Measurements from ENCODE around the gene COQ10A. TPM values are rescaled to one million over a fixed set of nuclear protein-coding genes. Genes with fewer than 3 reads are reported as not detected.
A peak's percentile ranks its signal among the peaks of the same experiment; 100 is the strongest.

Gene COQ10A
- total and polyA plus RNA-seq, 9 of the 15 experiments (the other 6 are each of a cell fraction or from before 2014, with no cell fraction given) = 3.1 to 26.4 (median 12.7) TPM

DNA sequence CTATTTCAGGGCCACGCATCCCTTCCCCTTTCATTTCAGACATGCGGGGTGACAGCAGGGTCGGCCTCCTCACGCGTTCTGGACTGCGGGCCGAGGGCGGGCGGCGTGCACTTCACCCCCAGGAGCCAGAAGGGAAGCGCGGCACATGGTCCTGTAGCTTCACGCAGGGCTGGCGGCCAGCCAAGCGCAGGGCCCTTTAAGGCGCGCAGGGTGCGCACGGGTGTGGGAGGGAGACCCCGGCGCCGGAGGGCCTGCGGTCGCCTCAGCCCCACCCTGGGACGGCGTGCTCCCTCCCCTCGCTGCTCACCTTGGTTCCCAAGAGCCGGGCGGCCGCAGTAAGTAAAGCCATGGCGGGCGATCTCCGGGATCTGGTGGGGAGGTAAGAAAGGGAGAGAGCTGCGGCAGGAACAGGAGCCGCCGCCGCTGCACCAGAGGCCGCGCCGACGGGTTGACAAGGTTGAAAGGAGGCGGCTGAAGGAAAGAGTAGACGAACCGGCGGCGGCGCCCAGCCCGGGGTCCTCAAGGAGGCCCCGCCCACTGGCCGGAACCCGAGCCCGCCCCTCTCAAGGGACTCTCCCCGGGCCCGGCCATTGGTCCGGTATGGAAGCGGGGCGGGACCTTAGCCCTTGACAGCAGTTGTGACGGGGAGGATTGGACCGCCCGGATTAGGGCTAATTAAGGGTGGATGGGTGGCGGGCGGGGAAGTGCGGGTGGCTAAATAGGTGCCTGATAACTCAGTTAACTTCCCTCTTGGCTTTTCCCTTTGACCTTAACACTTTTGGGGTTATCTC lies 33.3 kb downstream of the COQ10A start, which contains the start of gene CS (continued):
- TF ChIP-seq SRF (CRISPR knock-in tag; IDR thresholded peaks at IDR 0.05) (peak in 1 of 2 experiments; percentile 84; a peak in 2 of 4 replicates), ZNF75A (CRISPR knock-in tag; IDR thresholded peaks at IDR 0.05) (no peak), SMARCC2 (IDR thresholded peaks at IDR 0.05; ENCODE audit: low read depth) (no peak), RHOXF2B (CRISPR knock-in tag; conservative IDR thresholded peaks at IDR 0.05) (no peak), TOE1 (IDR thresholded peaks at IDR 0.05; ENCODE audit: borderline replicate concordance) (peak; percentile 11; the same call in 1 of the 2 replicates), TOE1 (CRISPR knock-in tag; IDR thresholded peaks at IDR 0.05; ENCODE audit: borderline replicate concordance, low read depth) (peak; percentile 96; the same call in 1 of the 2 replicates), ZNF140 (CRISPR knock-in tag; IDR thresholded peaks at IDR 0.05) (no peak), GABPB2 (CRISPR knock-in tag; conservative IDR thresholded peaks at IDR 0.05) (no peak), SAFB2 (IDR thresholded peaks at IDR 0.05; ENCODE audit: borderline replicate concordance, low read depth, low read length, severe bottlenecking) (no peak), THRAP3 (IDR thresholded peaks at IDR 0.05; ENCODE audit: borderline replicate concordance) (no peak), CHD4 (IDR thresholded peaks at IDR 0.05; ENCODE audit: insufficient read depth, insufficient replicate concordance, low read depth, low read length, poor library complexity, severe bottlenecking) (no peak), CBFB (CRISPR knock-in tag; IDR thresholded peaks at IDR 0.05) (peak; percentile 89; the same call in 1 of the 2 replicates), ASH1L (IDR thresholded peaks at IDR 0.05; ENCODE audit: borderline replicate concordance, low read depth, partially characterized antibody) (no peak), NCOA4 (IDR thresholded peaks at IDR 0.05; ENCODE audit: partially characterized antibody) (no peak), CBFA2T2 (conservative IDR thresholded peaks at IDR 0.05) (no peak; the same call in 1 of the 2 replicates), ZNF143 (CRISPR knock-in tag; IDR thresholded peaks at IDR 0.05) (0 out of 2 replicates have a peak, but pooled peaks have one; percentile 25), C11orf30 (IDR thresholded peaks at IDR 0.05; ENCODE audit: low read depth) (no peak; the same call in 1 of the 2 replicates)
- TF ChIP-seq, protein P1, sequence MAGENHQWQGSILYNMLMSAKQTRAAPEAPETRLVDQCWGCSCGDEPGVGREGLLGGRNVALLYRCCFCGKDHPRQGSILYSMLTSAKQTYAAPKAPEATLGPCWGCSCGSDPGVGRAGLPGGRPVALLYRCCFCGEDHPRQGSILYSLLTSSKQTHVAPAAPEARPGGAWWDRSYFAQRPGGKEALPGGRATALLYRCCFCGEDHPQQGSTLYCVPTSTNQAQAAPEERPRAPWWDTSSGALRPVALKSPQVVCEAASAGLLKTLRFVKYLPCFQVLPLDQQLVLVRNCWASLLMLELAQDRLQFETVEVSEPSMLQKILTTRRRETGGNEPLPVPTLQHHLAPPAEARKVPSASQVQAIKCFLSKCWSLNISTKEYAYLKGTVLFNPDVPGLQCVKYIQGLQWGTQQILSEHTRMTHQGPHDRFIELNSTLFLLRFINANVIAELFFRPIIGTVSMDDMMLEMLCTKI (IDR thresholded peaks at IDR 0.05; ENCODE audit: partially characterized antibody) = no peak
- TF ChIP-seq, protein P2, sequence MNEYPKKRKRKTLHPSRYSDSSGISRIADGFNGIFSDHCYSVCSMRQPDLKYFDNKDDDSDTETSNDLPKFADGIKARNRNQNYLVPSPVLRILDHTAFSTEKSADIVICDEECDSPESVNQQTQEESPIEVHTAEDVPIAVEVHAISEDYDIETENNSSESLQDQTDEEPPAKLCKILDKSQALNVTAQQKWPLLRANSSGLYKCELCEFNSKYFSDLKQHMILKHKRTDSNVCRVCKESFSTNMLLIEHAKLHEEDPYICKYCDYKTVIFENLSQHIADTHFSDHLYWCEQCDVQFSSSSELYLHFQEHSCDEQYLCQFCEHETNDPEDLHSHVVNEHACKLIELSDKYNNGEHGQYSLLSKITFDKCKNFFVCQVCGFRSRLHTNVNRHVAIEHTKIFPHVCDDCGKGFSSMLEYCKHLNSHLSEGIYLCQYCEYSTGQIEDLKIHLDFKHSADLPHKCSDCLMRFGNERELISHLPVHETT (CRISPR knock-in tag; conservative IDR thresholded peaks at IDR 0.05 in 1 of 2, IDR thresholded peaks at IDR 0.05 in 1 of 2) = no peak
- TF ChIP-seq, protein P3, sequence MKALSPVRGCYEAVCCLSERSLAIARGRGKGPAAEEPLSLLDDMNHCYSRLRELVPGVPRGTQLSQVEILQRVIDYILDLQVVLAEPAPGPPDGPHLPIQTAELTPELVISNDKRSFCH (CRISPR knock-in tag; IDR thresholded peaks at IDR 0.05) = no peak
- TF ChIP-seq, protein P3 (tag; IDR thresholded peaks at IDR 0.05) = no peak
- TF ChIP-seq, protein P4, sequence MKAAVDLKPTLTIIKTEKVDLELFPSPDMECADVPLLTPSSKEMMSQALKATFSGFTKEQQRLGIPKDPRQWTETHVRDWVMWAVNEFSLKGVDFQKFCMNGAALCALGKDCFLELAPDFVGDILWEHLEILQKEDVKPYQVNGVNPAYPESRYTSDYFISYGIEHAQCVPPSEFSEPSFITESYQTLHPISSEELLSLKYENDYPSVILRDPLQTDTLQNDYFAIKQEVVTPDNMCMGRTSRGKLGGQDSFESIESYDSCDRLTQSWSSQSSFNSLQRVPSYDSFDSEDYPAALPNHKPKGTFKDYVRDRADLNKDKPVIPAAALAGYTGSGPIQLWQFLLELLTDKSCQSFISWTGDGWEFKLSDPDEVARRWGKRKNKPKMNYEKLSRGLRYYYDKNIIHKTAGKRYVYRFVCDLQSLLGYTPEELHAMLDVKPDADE (conservative IDR thresholded peaks at IDR 0.05; ENCODE audit: control insufficient read depth, low read depth, low read length) = peak; percentile 86

Measured in K562 (cell line).